ENCODE measurements around the gene SMAD4. TPM values are rescaled to one million over a fixed set of nuclear protein-coding genes. Genes with fewer than 3 reads are reported as not detected.
A peak's percentile ranks its signal among the peaks of the same experiment; 100 is the strongest.

SMAD4 gene
- total RNA-seq, 1 experiment from 2014 or later: 120 TPM

- in situ Hi-C loops (cut with HindIII; ENCODE audit: low sequenced_read_pairs): no loop called here
- no peak for DNase-seq (ENCODE audit: low spot score)
These were observed 12.7 kb upstream of the SMAD4 start for GRCh38 chr18:51017140-51017879.

GRCh38 chr18:51020536-51020935 is 9.5 kb upstream of the SMAD4 start:
- in situ Hi-C loops (cut with HindIII; ENCODE audit: low sequenced_read_pairs): no loop called here
- DNase-seq (ENCODE audit: low spot score): peak; percentile 80

GRCh38 chr18:51021226-51021965 is 8.6 kb upstream of the SMAD4 start:
- DNase-seq (ENCODE audit: low spot score): peak; percentile 69
- in situ Hi-C loops (cut with HindIII; ENCODE audit: low sequenced_read_pairs): no loop called here

- in situ Hi-C loops (cut with HindIII; ENCODE audit: low sequenced_read_pairs): no loop called here
- DNase-seq (ENCODE audit: low spot score): no peak
These were observed 4.5 kb upstream of the SMAD4 start for GRCh38 chr18:51025512-51025911.

GRCh38 chr18:51028201-51028805 is 1.7 kb upstream of the SMAD4 start:
- peak; percentile 98 for DNase-seq (ENCODE audit: low spot score)
- in situ Hi-C loops (cut with HindIII; ENCODE audit: low sequenced_read_pairs): no loop called here

- in situ Hi-C loops (cut with HindIII; ENCODE audit: low sequenced_read_pairs): no loop called here
- no peak for DNase-seq (ENCODE audit: low spot score)
These were observed 677 bp upstream of the SMAD4 start for GRCh38 chr18:51029378-51029693.

- DNase-seq (ENCODE audit: low spot score): peak; percentile 63
These were observed 685 bp downstream of the SMAD4 start for GRCh38 chr18:51030537-51031258.

GRCh38 chr18:51032193-51032592 is 2.2 kb downstream of the SMAD4 start:
- in situ Hi-C loops (cut with HindIII; ENCODE audit: low sequenced_read_pairs): no loop called here
- no peak for DNase-seq (ENCODE audit: low spot score)

More at GRCh38 chr18:51030537-51031258, 685 bp downstream of the SMAD4 start:
- in situ Hi-C loops (cut with HindIII; ENCODE audit: low sequenced_read_pairs): no loop called here

GRCh38 chr18:51037230-51037629 is 7.2 kb downstream of the SMAD4 start:
- in situ Hi-C loops (cut with HindIII; ENCODE audit: low sequenced_read_pairs): no loop called here
- DNase-seq (ENCODE audit: low spot score): no peak

- in situ Hi-C loops (cut with HindIII; ENCODE audit: low sequenced_read_pairs): no loop called here
- DNase-seq (ENCODE audit: low spot score): no peak
These were observed 8.1 kb downstream of the SMAD4 start for GRCh38 chr18:51038110-51038509.

- in situ Hi-C loops (cut with HindIII; ENCODE audit: low sequenced_read_pairs): no loop called here
- DNase-seq (ENCODE audit: low spot score): no peak
These were observed 9.4 kb downstream of the SMAD4 start for GRCh38 chr18:51039138-51040112.

GRCh38 chr18:51041677-51042352 is 11.8 kb downstream of the SMAD4 start:
- DNase-seq (ENCODE audit: low spot score): no peak
- in situ Hi-C loops (cut with HindIII; ENCODE audit: low sequenced_read_pairs): no loop called here

- no peak for DNase-seq (ENCODE audit: low spot score)
- in situ Hi-C loops (cut with HindIII; ENCODE audit: low sequenced_read_pairs): no loop called here
These were observed 15.0 kb downstream of the SMAD4 start for GRCh38 chr18:51044928-51045585.

- no peak for DNase-seq (ENCODE audit: low spot score)
- in situ Hi-C loops (cut with HindIII; ENCODE audit: low sequenced_read_pairs): no loop called here
These were observed 18.2 kb downstream of the SMAD4 start for GRCh38 chr18:51048190-51048589.

- DNase-seq (ENCODE audit: low spot score): no peak
- in situ Hi-C loops (cut with HindIII; ENCODE audit: low sequenced_read_pairs): no loop called here
These were observed 19.1 kb downstream of the SMAD4 start for GRCh38 chr18:51049137-51049536.

GRCh38 chr18:51051105-51051712 is 21.2 kb downstream of the SMAD4 start:
- DNase-seq (ENCODE audit: low spot score): peak; percentile 77
- in situ Hi-C loops (cut with HindIII; ENCODE audit: low sequenced_read_pairs): no loop called here

GRCh38 chr18:51053814-51054213 is 23.8 kb downstream of the SMAD4 start:
- in situ Hi-C loops (cut with HindIII; ENCODE audit: low sequenced_read_pairs): no loop called here
- DNase-seq (ENCODE audit: low spot score): no peak
